HG03135 (cell line): ENCODE measurements around the gene SLC9A9.
"Not testable (repeated sequence)": the region's sequence is repeated elsewhere in the genome, so short reads cannot be mapped to it uniquely, and the experiment has no call there.

Source experiments
- ATAC-seq: cut with Tn5 transposase; IDR thresholded peaks from one replicate; pipeline ENCODE4 v1.9.1; 2021; ENCODE audit warnings: mild to moderate bottlenecking, moderate library complexity; ENCODE audit not compliant: unreplicated experiment

The SLC9A9 gene

GRCh38 chr3:143431298-143431697, 417.0 kb downstream of the SLC9A9 start:
- not testable (repeated sequence) for ATAC-seq

- ATAC-seq, result no peak
Measured at GRCh38 chr3:143430568-143430967, 417.7 kb downstream of the SLC9A9 start.

- no peak for ATAC-seq
Measured at GRCh38 chr3:143429628-143430514, 418.4 kb downstream of the SLC9A9 start.

- no peak for ATAC-seq
Measured at GRCh38 chr3:143428294-143428693, 420.0 kb downstream of the SLC9A9 start.

- ATAC-seq, result no peak
Measured at GRCh38 chr3:143427631-143428030, 420.6 kb downstream of the SLC9A9 start.

- no peak for ATAC-seq
Measured at GRCh38 chr3:143424874-143425273, 423.4 kb downstream of the SLC9A9 start.

- no peak for ATAC-seq
Measured at GRCh38 chr3:143421556-143421955, 426.7 kb downstream of the SLC9A9 start.

- ATAC-seq, result no peak
Measured at GRCh38 chr3:143419611-143420010, 428.7 kb downstream of the SLC9A9 start.

GRCh38 chr3:143418391-143418790, 429.9 kb downstream of the SLC9A9 start:
- no peak for ATAC-seq

- no peak for ATAC-seq
Measured at GRCh38 chr3:143416229-143416628, 432.0 kb downstream of the SLC9A9 start.

- ATAC-seq, result no peak
Measured at GRCh38 chr3:143414571-143415253, 433.6 kb downstream of the SLC9A9 start.

GRCh38 chr3:143413372-143413771, 434.9 kb downstream of the SLC9A9 start:
- no peak for ATAC-seq

- no peak for ATAC-seq
Measured at GRCh38 chr3:143412084-143412483, 436.2 kb downstream of the SLC9A9 start.

- no peak for ATAC-seq
Measured at GRCh38 chr3:143410259-143410658, 438.0 kb downstream of the SLC9A9 start.

- no peak for ATAC-seq
Measured at GRCh38 chr3:143408771-143409170, 439.5 kb downstream of the SLC9A9 start.

- ATAC-seq, result no peak
Measured at GRCh38 chr3:143402602-143403001, 445.7 kb downstream of the SLC9A9 start.

- ATAC-seq, result no peak
Measured at GRCh38 chr3:143396790-143397189, 451.5 kb downstream of the SLC9A9 start.

GRCh38 chr3:143389388-143389787, 458.9 kb downstream of the SLC9A9 start:
- no peak for ATAC-seq

GRCh38 chr3:143387425-143387824, 460.8 kb downstream of the SLC9A9 start:
- no peak for ATAC-seq

- no peak for ATAC-seq
Measured at GRCh38 chr3:143384076-143384475, 464.2 kb downstream of the SLC9A9 start.

GRCh38 chr3:143383421-143383820, 464.8 kb downstream of the SLC9A9 start:
- ATAC-seq, result no peak

GRCh38 chr3:143382816-143383215, 465.5 kb downstream of the SLC9A9 start:
- ATAC-seq, result no peak
